Smooth muscle cell (in vitro differentiated cells): ENCODE measurements around the gene ITPRID2. TPM values are rescaled to one million over a fixed set of nuclear protein-coding genes. Genes with fewer than 3 reads are reported as not detected.
"Not testable (repeated sequence)": the region's sequence is repeated elsewhere in the genome, so short reads cannot be mapped to it uniquely, and the experiment has no call there.

Experiments
- DNase-seq: peaks from one replicate; lab custom pipeline; 2025; ENCODE audit not compliant: unreplicated experiment; lab: John Stamatoyannopoulos, UW
- H2AFZ ChIP-seq: fragments of 200-600 bp; sonication (generic); 2 replicates; pipeline ENCODE4 v1.6.0; 2016; ENCODE audit warnings: antibody characterized with exemption, low read depth, mild to moderate bottlenecking
- H3F3A ChIP-seq: fragments of 200-600 bp; sonication (generic); 2 replicates; pipeline ENCODE4 v1.6.0; 2017; ENCODE audit warnings: antibody characterized with exemption, low read depth
- H3K27ac ChIP-seq: fragments of 200-600 bp; sonication (generic); 2 replicates; pipeline ENCODE4 v1.5.1; 2016; ENCODE audit warnings: low read depth, mild to moderate bottlenecking
- H3K27me3 ChIP-seq: fragments of 200-600 bp; sonication (generic); 2 replicates; pipeline ENCODE4 v1.6.1; 2016; ENCODE audit warnings: low read depth, mild to moderate bottlenecking
- H3K36me3 ChIP-seq: fragments of 200-600 bp; sonication (generic); 2 replicates; pipeline ENCODE4 v1.5.1; 2016; ENCODE audit warnings: low read depth
- H3K4me1 ChIP-seq: fragments of 200-600 bp; sonication (generic); 2 replicates; pipeline ENCODE4 v1.5.1; 2016; ENCODE audit warnings: low read depth
- H3K4me2 ChIP-seq: fragments of 200-600 bp; sonication (generic); 2 replicates; pipeline ENCODE4 v1.6.0; 2016; ENCODE audit warnings: mild to moderate bottlenecking
- H3K4me3 ChIP-seq: fragments of 200-600 bp; sonication (generic); 2 replicates; pipeline ENCODE4 v1.5.1; 2016; ENCODE audit warnings: mild to moderate bottlenecking
- H3K79me2 ChIP-seq: fragments of 200-600 bp; sonication (generic); 2 replicates; pipeline ENCODE4 v1.6.0; 2016; ENCODE audit warnings: low read depth, mild to moderate bottlenecking
- H3K9ac ChIP-seq: fragments of 200-600 bp; sonication (generic); 2 replicates; pipeline ENCODE4 v1.6.0; 2016; ENCODE audit warnings: low read depth
- H3K9me3 ChIP-seq: fragments of 200-600 bp; sonication (generic); replicated peaks from 2 replicates; pipeline ENCODE4 v1.5.1; 2016; ENCODE audit warnings: low read depth
- H4K20me1 ChIP-seq: fragments of 200-600 bp; sonication (generic); 2 replicates; pipeline ENCODE4 v1.6.0; 2016; ENCODE audit warnings: low read depth
- CTCF ChIP-seq: fragments of 200-600 bp; sonication (generic); IDR thresholded peaks from 2 replicates; pipeline ENCODE4 v1.5.1; 2017; ENCODE audit warnings: borderline replicate concordance, mild to moderate bottlenecking, antibody characterized with exemption; ENCODE audit not compliant: insufficient read depth, poor library complexity, severe bottlenecking
- WGBS: methylation state at CpG from one replicate; pipeline ENCODE4 v1.1.7; 2016; ENCODE audit warnings: low lambda C conversion rate; 5-methylcytosine and 5-hydroxymethylcytosine counted together
- polyA plus RNA-seq: library from polyadenylated mRNA; unstranded; fragments of >200 nt; fragmentation: Nextera tagmentation; extraction: Ambion mirVana; gene quantifications from 2 replicates; pipeline ENCODE4 v1.2.1, GENCODE V29; 2016
- total RNA-seq: library from RNA; depleted of rRNA; stranded (reverse); fragments of >200 nt; gene quantifications from 2 replicates; pipeline ENCODE4 v1.2.3, GENCODE V29; 2014

ITPRID2 gene
- total and polyA plus RNA-seq, 2 experiments from 2014 or later: 28.2 to 556 TPM

GRCh38 chr2:181957668-181958067, 66.1 kb downstream of the ITPRID2 start:
- Histone ChIP-seq H3K36me3 (no peaks in the 10 kb centered on the region), H4K20me1 (no peaks in the 10 kb centered on the region), H3K9me3 (no peaks in the 10 kb centered on the region), H3K4me1 (peaks cover 5% of the 10 kb centered on the region), H3K79me2 (no peaks in the 10 kb centered on the region), H3K27ac (no peak overlapping the region), H3K4me2 (no peak overlapping the region), H3F3A (peaks cover 4% of the 10 kb centered on the region), H3K4me3 (no peak overlapping the region), H3K9ac (no peak overlapping the region), H2AFZ (no peak overlapping the region), H3K27me3 (no peaks in the 10 kb centered on the region)
- no peak for TF ChIP-seq CTCF
- 91% methylated on average over 4 of the region's 4 CpGs for WGBS
- DNase-seq: no peak

GRCh38 chr2:181958726-181959125, 67.2 kb downstream of the ITPRID2 start:
- no peaks in the 10 kb centered on the region for H3K27me3 ChIP-seq
- no peaks in the 10 kb centered on the region for H3K79me2 ChIP-seq
- no peaks in the 10 kb centered on the region for H4K20me1 ChIP-seq
- H3F3A ChIP-seq: peaks cover 1% of the 10 kb centered on the region
- H3K4me3 ChIP-seq: no peak overlapping the region
- no peak for TF ChIP-seq CTCF
- H3K36me3 ChIP-seq: no peaks in the 10 kb centered on the region
- peaks cover 3% of the 10 kb centered on the region for H3K4me1 ChIP-seq
- no peak overlapping the region for H3K9ac ChIP-seq
- no peak overlapping the region for H2AFZ ChIP-seq
- WGBS: 97% methylated on average over 1 of the region's 1 CpG
- H3K9me3 ChIP-seq: no peaks in the 10 kb centered on the region
- DNase-seq: no peak
- H3K4me2 ChIP-seq: no peak overlapping the region
- H3K27ac ChIP-seq: no peak overlapping the region

GRCh38 chr2:181959508-181959907, 68.0 kb downstream of the ITPRID2 start:
- Histone ChIP-seq H3F3A (no peaks in the 10 kb centered on the region), H3K27me3 (no peaks in the 10 kb centered on the region), H3K9ac (no peak overlapping the region), H3K79me2 (no peaks in the 10 kb centered on the region), H3K4me2 (no peak overlapping the region), H2AFZ (no peak overlapping the region), H3K4me3 (no peak overlapping the region), H4K20me1 (no peaks in the 10 kb centered on the region), H3K36me3 (no peaks in the 10 kb centered on the region), H3K4me1 (no peaks in the 10 kb centered on the region), H3K27ac (no peak overlapping the region), H3K9me3 (no peaks in the 10 kb centered on the region)
- no peak for DNase-seq
- no peak for TF ChIP-seq CTCF

- not testable (repeated sequence) for H3K27me3 ChIP-seq, H3K4me1 ChIP-seq, H2AFZ ChIP-seq, H4K20me1 ChIP-seq, H3K4me2 ChIP-seq, H3K9ac ChIP-seq, H3K27ac ChIP-seq, H3K79me2 ChIP-seq, H3K4me3 ChIP-seq, H3K9me3 ChIP-seq, DNase-seq, H3F3A ChIP-seq, H3K36me3 ChIP-seq
- WGBS: 95% methylated on average over 8 of the region's 8 CpGs
Measured at GRCh38 chr2:181961167-181961566, 69.6 kb downstream of the ITPRID2 start.
